SK-N-SH treated with all-trans-retinoic acid at 6 μM for 48 hours (cell line): Measurements from ENCODE around the gene ADGRG6.

Experiments
- ATAC-seq: fragments of 200-7000 bp; cut with Tn5 transposase; 3 replicates; pipeline ENCODE4 v1.9.1; 2020; ENCODE audit warnings: mild to moderate bottlenecking, moderate library complexity
- ARNTL ChIP-seq: fragments of 450-650 bp; formaldehyde crosslinking; IDR thresholded peaks from 2 replicates; pipeline ENCODE4 v1.5.0; 2020; ENCODE audit warnings: low read depth, mild to moderate bottlenecking, moderate library complexity, borderline replicate concordance
- BACH2 ChIP-seq: fragments of 250-450 bp; sonication (Bioruptor Pico); IDR thresholded peaks from 2 replicates; pipeline ENCODE4 v1.9.0; 2021; ENCODE audit warnings: mild to moderate bottlenecking, borderline replicate concordance
- CSDC2 ChIP-seq: fragments of 250-450 bp; sonication (Bioruptor Pico); IDR thresholded peaks from 2 replicates; pipeline ENCODE4 v1.5.0; 2020; ENCODE audit warnings: mild to moderate bottlenecking, moderate library complexity
- ESRRG ChIP-seq: fragments of 250-450 bp; sonication (Bioruptor Pico); IDR thresholded peaks from 2 replicates; pipeline ENCODE4 v1.6.1; 2021; ENCODE audit warnings: mild to moderate bottlenecking
- GLIS3 ChIP-seq: fragments of 250-450 bp; sonication (Bioruptor Pico); IDR thresholded peaks from 2 replicates; pipeline ENCODE4 v1.5.0; 2020; ENCODE audit warnings: mild to moderate bottlenecking, moderate library complexity
- ISL1 ChIP-seq: fragments of 250-450 bp; sonication (Bioruptor Pico); IDR thresholded peaks from 2 replicates; pipeline ENCODE4 v2.1.2; 2022; ENCODE audit warnings: mild to moderate bottlenecking, moderate library complexity
- OSR1 ChIP-seq: fragments of 250-450 bp; sonication (Bioruptor Pico); IDR thresholded peaks from 2 replicates; pipeline ENCODE4 v1.8.0; 2022; ENCODE audit warnings: moderate library complexity, mild to moderate bottlenecking, inconsistent platforms
- PPARA ChIP-seq: fragments of 250-450 bp; sonication (Bioruptor Pico); IDR thresholded peaks from 2 replicates; pipeline ENCODE4 v1.5.0; 2020; ENCODE audit warnings: mild to moderate bottlenecking, borderline replicate concordance
- RARB ChIP-seq: fragments of 250-450 bp; sonication (Bioruptor Pico); IDR thresholded peaks from 2 replicates; pipeline ENCODE4 v1.8.0; 2021; ENCODE audit warnings: mild to moderate bottlenecking, moderate library complexity
- SNAI2 ChIP-seq: fragments of 250-450 bp; sonication (Bioruptor Pico); IDR thresholded peaks from 2 replicates; pipeline ENCODE4 v1.5.0; 2020; ENCODE audit warnings: mild to moderate bottlenecking, moderate library complexity
- TOX ChIP-seq: fragments of 250-450 bp; sonication (Bioruptor Pico); IDR thresholded peaks from 2 replicates; pipeline ENCODE4 v1.8.0; 2021; ENCODE audit warnings: mild to moderate bottlenecking, moderate library complexity, borderline replicate concordance
- ZC3H10 ChIP-seq: fragments of 250-450 bp; sonication (Bioruptor Pico); IDR thresholded peaks from 2 replicates; pipeline ENCODE4 v1.5.1; 2021; ENCODE audit warnings: mild to moderate bottlenecking, moderate library complexity
- ZFP3 ChIP-seq: fragments of 250-450 bp; sonication (Bioruptor Pico); IDR thresholded peaks from 2 replicates; pipeline ENCODE4 v1.5.0; 2020; ENCODE audit warnings: mild to moderate bottlenecking, moderate library complexity
- ZFP30 ChIP-seq: fragments of 450-650 bp; formaldehyde crosslinking; IDR thresholded peaks from 2 replicates; pipeline ENCODE4 v1.5.0; 2022; ENCODE audit warnings: mild to moderate bottlenecking, moderate library complexity
- ZNF565 ChIP-seq: fragments of 450-650 bp; formaldehyde crosslinking; conservative IDR thresholded peaks from 2 replicates; pipeline ENCODE4 v1.5.0; 2020; ENCODE audit warnings: low read depth, mild to moderate bottlenecking, moderate library complexity
- ZNF70 ChIP-seq: fragments of 450-650 bp; formaldehyde crosslinking; IDR thresholded peaks from 2 replicates; pipeline ENCODE4 v1.5.0; 2020; ENCODE audit warnings: mild to moderate bottlenecking, moderate library complexity
- ZNF8 ChIP-seq: fragments of 450-650 bp; formaldehyde crosslinking; IDR thresholded peaks from 2 replicates; pipeline ENCODE4 v1.5.0; 2020; ENCODE audit warnings: mild to moderate bottlenecking, moderate library complexity
- TF ChIP-seq, protein P1 (sequence below): fragments of 250-450 bp; sonication (Bioruptor Pico); IDR thresholded peaks from 2 replicates; pipeline ENCODE4 v1.5.1; 2021; ENCODE audit warnings: mild to moderate bottlenecking, moderate library complexity
- TF ChIP-seq, protein P2 (sequence below): fragments of 250-450 bp; sonication (Bioruptor Pico); IDR thresholded peaks from 2 replicates; pipeline ENCODE4 v1.5.1; 2020; ENCODE audit warnings: low read depth, mild to moderate bottlenecking, moderate library complexity
- TF ChIP-seq, protein P3 (sequence below): fragments of 250-450 bp; sonication (Bioruptor Pico); IDR thresholded peaks from 2 replicates; pipeline ENCODE4 v1.8.0; 2021; ENCODE audit warnings: low read depth, mild to moderate bottlenecking, moderate library complexity, borderline replicate concordance
- TF ChIP-seq, protein P4 (sequence below): fragments of 250-450 bp; sonication (Bioruptor Pico); IDR thresholded peaks from 2 replicates; pipeline ENCODE4 v1.5.0; 2020; ENCODE audit warnings: mild to moderate bottlenecking, moderate library complexity

The ADGRG6 gene

DNA sequence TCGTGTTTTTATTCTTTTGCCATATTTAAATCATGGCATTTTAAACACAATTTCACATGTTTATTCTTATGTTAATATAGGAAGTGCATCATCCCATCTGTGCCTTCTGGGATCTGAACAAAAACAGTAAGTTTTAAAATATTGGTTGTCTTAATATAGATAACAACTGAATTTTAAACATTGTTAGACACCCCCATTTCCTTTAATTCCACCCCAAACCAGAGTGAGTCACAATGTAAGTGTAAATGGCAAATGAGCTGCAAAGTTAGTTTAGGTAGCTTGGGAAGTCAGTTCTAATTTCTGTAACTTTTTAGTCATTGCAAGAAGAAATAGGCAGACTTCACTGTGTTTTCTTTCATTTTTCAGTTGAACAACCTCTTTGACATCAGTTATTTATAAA is 108.0 kb downstream of the ADGRG6 start:
- no peak for TF ChIP-seq ESRRG (CRISPR knock-in tag)
- TF ChIP-seq ZFP3 (CRISPR knock-in tag) = no peak
- no peak for TF ChIP-seq ZNF70 (CRISPR knock-in tag)
- TF ChIP-seq GLIS3 (CRISPR knock-in tag) = no peak
- TF ChIP-seq TOX (CRISPR knock-in tag) = no peak
- TF ChIP-seq ZNF565 = no peak
- TF ChIP-seq ZC3H10 = no peak
- TF ChIP-seq PPARA = no peak
- TF ChIP-seq ZNF8 = no peak
- TF ChIP-seq, protein P1, sequence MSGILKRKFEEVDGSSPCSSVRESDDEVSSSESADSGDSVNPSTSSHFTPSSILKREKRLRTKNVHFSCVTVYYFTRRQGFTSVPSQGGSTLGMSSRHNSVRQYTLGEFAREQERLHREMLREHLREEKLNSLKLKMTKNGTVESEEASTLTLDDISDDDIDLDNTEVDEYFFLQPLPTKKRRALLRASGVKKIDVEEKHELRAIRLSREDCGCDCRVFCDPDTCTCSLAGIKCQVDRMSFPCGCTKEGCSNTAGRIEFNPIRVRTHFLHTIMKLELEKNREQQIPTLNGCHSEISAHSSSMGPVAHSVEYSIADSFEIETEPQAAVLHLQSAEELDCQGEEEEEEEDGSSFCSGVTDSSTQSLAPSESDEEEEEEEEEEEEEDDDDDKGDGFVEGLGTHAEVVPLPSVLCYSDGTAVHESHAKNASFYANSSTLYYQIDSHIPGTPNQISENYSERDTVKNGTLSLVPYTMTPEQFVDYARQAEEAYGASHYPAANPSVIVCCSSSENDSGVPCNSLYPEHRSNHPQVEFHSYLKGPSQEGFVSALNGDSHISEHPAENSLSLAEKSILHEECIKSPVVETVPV = no peak
- TF ChIP-seq ARNTL (CRISPR knock-in tag) = no peak
- TF ChIP-seq, protein P2, sequence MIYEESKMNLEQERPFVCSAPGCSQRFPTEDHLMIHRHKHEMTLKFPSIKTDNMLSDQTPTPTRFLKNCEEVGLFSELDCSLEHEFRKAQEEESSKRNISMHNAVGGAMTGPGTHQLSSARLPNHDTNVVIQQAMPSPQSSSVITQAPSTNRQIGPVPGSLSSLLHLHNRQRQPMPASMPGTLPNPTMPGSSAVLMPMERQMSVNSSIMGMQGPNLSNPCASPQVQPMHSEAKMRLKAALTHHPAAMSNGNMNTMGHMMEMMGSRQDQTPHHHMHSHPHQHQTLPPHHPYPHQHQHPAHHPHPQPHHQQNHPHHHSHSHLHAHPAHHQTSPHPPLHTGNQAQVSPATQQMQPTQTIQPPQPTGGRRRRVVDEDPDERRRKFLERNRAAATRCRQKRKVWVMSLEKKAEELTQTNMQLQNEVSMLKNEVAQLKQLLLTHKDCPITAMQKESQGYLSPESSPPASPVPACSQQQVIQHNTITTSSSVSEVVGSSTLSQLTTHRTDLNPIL (CRISPR knock-in tag) = no peak
- TF ChIP-seq ZFP30 (CRISPR knock-in tag) = no peak
- ATAC-seq = no peak

DNA sequence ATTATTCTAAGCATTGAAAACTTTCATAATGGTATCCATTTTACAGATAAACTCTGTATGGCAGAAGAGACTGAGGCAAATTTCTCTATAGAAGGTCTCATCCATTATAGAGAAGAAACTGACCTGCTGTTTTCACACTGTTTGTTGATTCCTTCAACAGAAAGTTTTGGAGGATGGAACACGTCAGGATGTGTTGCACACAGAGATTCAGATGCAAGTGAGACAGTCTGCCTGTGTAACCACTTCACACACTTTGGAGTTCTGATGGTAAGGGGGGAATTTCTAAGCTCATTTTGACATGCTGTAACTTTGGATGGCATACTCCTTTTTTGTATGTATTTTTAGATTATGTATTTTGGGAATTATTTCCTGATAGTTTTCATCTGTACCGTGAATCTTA is 109.3 kb downstream of the ADGRG6 start:
- TF ChIP-seq ZNF565 (no peak), ZNF70 (CRISPR knock-in tag) (no peak), TOX (CRISPR knock-in tag) (no peak), OSR1 (CRISPR knock-in tag) (no peak), ZNF8 (no peak), ISL1 (no peak), SNAI2 (CRISPR knock-in tag) (no peak), RARB (CRISPR knock-in tag) (no peak), GLIS3 (CRISPR knock-in tag) (no peak), ZC3H10 (no peak), ZFP3 (CRISPR knock-in tag) (no peak), BACH2 (CRISPR knock-in tag) (no peak), ZFP30 (CRISPR knock-in tag) (no peak), CSDC2 (CRISPR knock-in tag) (no peak)
- TF ChIP-seq, protein P1 = no peak
- TF ChIP-seq, protein P3, sequence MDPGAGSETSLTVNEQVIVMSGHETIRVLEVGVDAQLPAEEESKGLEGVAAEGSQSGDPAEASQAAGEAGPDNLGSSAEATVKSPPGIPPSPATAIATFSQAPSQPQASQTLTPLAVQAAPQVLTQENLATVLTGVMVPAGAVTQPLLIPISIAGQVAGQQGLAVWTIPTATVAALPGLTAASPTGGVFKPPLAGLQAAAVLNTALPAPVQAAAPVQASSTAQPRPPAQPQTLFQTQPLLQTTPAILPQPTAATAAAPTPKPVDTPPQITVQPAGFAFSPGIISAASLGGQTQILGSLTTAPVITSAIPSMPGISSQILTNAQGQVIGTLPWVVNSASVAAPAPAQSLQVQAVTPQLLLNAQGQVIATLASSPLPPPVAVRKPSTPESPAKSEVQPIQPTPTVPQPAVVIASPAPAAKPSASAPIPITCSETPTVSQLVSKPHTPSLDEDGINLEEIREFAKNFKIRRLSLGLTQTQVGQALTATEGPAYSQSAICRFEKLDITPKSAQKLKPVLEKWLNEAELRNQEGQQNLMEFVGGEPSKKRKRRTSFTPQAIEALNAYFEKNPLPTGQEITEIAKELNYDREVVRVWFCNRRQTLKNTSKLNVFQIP (CRISPR knock-in tag) = no peak
- TF ChIP-seq, protein P4, sequence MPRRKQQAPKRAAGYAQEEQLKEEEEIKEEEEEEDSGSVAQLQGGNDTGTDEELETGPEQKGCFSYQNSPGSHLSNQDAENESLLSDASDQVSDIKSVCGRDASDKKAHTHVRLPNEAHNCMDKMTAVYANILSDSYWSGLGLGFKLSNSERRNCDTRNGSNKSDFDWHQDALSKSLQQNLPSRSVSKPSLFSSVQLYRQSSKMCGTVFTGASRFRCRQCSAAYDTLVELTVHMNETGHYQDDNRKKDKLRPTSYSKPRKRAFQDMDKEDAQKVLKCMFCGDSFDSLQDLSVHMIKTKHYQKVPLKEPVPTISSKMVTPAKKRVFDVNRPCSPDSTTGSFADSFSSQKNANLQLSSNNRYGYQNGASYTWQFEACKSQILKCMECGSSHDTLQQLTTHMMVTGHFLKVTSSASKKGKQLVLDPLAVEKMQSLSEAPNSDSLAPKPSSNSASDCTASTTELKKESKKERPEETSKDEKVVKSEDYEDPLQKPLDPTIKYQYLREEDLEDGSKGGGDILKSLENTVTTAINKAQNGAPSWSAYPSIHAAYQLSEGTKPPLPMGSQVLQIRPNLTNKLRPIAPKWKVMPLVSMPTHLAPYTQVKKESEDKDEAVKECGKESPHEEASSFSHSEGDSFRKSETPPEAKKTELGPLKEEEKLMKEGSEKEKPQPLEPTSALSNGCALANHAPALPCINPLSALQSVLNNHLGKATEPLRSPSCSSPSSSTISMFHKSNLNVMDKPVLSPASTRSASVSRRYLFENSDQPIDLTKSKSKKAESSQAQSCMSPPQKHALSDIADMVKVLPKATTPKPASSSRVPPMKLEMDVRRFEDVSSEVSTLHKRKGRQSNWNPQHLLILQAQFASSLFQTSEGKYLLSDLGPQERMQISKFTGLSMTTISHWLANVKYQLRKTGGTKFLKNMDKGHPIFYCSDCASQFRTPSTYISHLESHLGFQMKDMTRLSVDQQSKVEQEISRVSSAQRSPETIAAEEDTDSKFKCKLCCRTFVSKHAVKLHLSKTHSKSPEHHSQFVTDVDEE = no peak
- TF ChIP-seq, protein P2 (CRISPR knock-in tag) = no peak
- no peak for ATAC-seq

DNA sequence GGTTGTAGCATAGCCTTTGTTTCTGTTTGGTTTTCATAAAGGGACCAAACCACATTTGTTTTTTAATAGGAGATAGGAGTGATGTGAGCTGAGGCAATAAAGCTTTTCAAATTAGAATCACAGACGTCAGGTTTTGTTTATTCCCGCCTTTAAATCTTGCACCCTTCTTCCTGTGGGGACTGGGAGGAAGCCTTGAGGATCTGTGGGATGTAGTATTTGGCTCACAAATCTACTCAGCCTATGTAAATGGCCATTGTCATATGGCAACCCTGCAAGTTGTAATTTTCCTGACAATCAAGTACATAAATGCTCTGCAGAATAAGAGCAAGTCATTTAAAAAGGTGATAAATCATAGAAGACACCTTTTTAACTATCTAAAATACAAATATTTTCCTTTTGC is 110.4 kb downstream of the ADGRG6 start:
- TF ChIP-seq, protein P2 (CRISPR knock-in tag) = no peak
- TF ChIP-seq CSDC2 (CRISPR knock-in tag) = peak; percentile 51; the same call in 1 of the 2 replicates

More for the DNA sequence above, 110.4 kb downstream of the ADGRG6 start:
- ATAC-seq = no peak
